A549 (cell line): Measurements from ENCODE around the gene ATM. TPM values are rescaled to one million over a fixed set of nuclear protein-coding genes. Genes with fewer than 3 reads are reported as not detected.

Source experiments
- ATAC-seq, 2 experiments: fragments of 200-7000 bp in 1 of 2; fragments of >200 bp in 1 of 2; cut with Nextera tagmentation in 1 of 2; cut with Tn5 transposase in 1 of 2; 3 replicates each; pipeline versions ENCODE4 v1.8.0 to v1.9.1; 2018 to 2020; ENCODE audit warnings: mild to moderate bottlenecking in 1 of 2, moderate library complexity in 1 of 2
- CTCF ChIA-PET: fragments of 300-600 bp; sonication (Branson Sonifier 250); formaldehyde crosslinking; extraction: SDS; loops from one replicate; lab custom pipeline; 2021; ENCODE audit warnings: antibody characterized with exemption, inconsistent platforms; lab: Yijun Ruan, JAX
- POLR2A ChIA-PET: fragments of 350-600 bp; formaldehyde crosslinking; extraction: SDS; loops from one replicate; lab custom pipeline; 2021; ENCODE audit warnings: antibody characterized with exemption, inconsistent platforms; lab: Yijun Ruan, JAX
- DNase-seq, 2 experiments: peaks; one replicate each; pipeline versions ENCODE4 v3.0.0 to v3.0.0-alpha.2; 2011 to 2016; ENCODE audit warnings: low read depth in 1 of 2, low spot score in 1 of 2
- FAIRE-seq: peaks from 2 replicates; lab custom pipeline; 2011; peaks lifted over from hg19 to GRCh38; lab: Jason Lieb, UNC
- H3K27ac ChIP-seq, 2 experiments: fragments of >200 bp; sonication (Bioruptor Twin); formaldehyde crosslinking; 3 replicates each; pipeline ENCODE4 v1.5.1; 2016 to 2017
- H3K4me1 ChIP-seq: fragments of >200 bp; sonication (Bioruptor Twin); formaldehyde crosslinking; 3 replicates; pipeline ENCODE4 v1.6.1; 2016
- H3K4me2 ChIP-seq: fragments of >200 bp; sonication (Bioruptor Twin); formaldehyde crosslinking; 3 replicates; pipeline ENCODE4 v1.6.1; 2016
- H3K4me3 ChIP-seq: fragments of >200 bp; sonication (Bioruptor Twin); formaldehyde crosslinking; 3 replicates; pipeline ENCODE4 v1.5.1; 2016
- H3K9me3 ChIP-seq: fragments of >200 bp; sonication (Bioruptor Twin); formaldehyde crosslinking; 3 replicates; pipeline ENCODE4 v1.6.1; 2016
- CBX8 ChIP-seq: fragments of 200-600 bp; sonication (generic); IDR thresholded peaks from 2 replicates; pipeline ENCODE4 v1.6.1; 2016
- CHD2 ChIP-seq: fragments of 150-350 bp; IDR thresholded peaks from 2 replicates; pipeline ENCODE4 v1.6.1; 2014; ENCODE audit warnings: low read length; ENCODE audit not compliant: partially characterized antibody
- CHD4 ChIP-seq: fragments of 200-600 bp; sonication (generic); IDR thresholded peaks from 2 replicates; pipeline ENCODE4 v1.6.1; 2016; ENCODE audit warnings: antibody characterized with exemption, mild to moderate bottlenecking, borderline replicate concordance
- EHF ChIP-seq: fragments of 250-450 bp; sonication (Bioruptor Pico); IDR thresholded peaks from 2 replicates; pipeline ENCODE4 v1.5.0; 2020; ENCODE audit warnings: mild to moderate bottlenecking
- EHMT2 ChIP-seq: fragments of 200-600 bp; sonication (generic); IDR thresholded peaks from 2 replicates; pipeline ENCODE4 v1.6.1; 2016; ENCODE audit warnings: antibody characterized with exemption, low read depth, mild to moderate bottlenecking, moderate library complexity
- EP300 ChIP-seq, 2 experiments: fragments of >200 bp; sonication (Bioruptor Twin); formaldehyde crosslinking; IDR thresholded peaks; 2 replicates in 1 of 2; 3 replicates in 1 of 2; pipeline ENCODE4 v1.6.1; 2016 to 2017
- ESRRA ChIP-seq: fragments of 150-350 bp; IDR thresholded peaks from 2 replicates; pipeline ENCODE4 v1.6.1; 2014; ENCODE audit warnings: mild to moderate bottlenecking, low read length, borderline replicate concordance
- FOSB ChIP-seq: fragments of 250-450 bp; sonication (Bioruptor Pico); IDR thresholded peaks from 2 replicates; pipeline ENCODE4 v1.5.0; 2020; ENCODE audit warnings: mild to moderate bottlenecking, moderate library complexity
- FOXS1 ChIP-seq: fragments of 250-450 bp; sonication (Bioruptor Pico); IDR thresholded peaks from 2 replicates; pipeline ENCODE4 v1.5.0; 2020; ENCODE audit warnings: mild to moderate bottlenecking, moderate library complexity
- HOXB13 ChIP-seq: fragments of 250-450 bp; sonication (Bioruptor Pico); IDR thresholded peaks from 2 replicates; pipeline ENCODE4 v1.5.0; 2020; ENCODE audit warnings: low read depth, mild to moderate bottlenecking, moderate library complexity
- KDM1A ChIP-seq: fragments of 200-600 bp; sonication (generic); IDR thresholded peaks from 2 replicates; pipeline ENCODE4 v1.6.1; 2016; ENCODE audit warnings: low read depth, mild to moderate bottlenecking
- MAFK ChIP-seq: fragments of 450-650 bp; IDR thresholded peaks from 2 replicates; pipeline ENCODE4 v1.6.1; 2014; ENCODE audit not compliant: partially characterized antibody
- MYC ChIP-seq: IDR thresholded peaks from 2 replicates; pipeline ENCODE4 v1.6.1; 2012; ENCODE audit warnings: mild to moderate bottlenecking, inconsistent platforms, low read length, improper control_type of control experiment, borderline replicate concordance
- NFE2L2 ChIP-seq: fragments of 150-350 bp; conservative IDR thresholded peaks from 2 replicates; pipeline ENCODE4 v1.6.1; 2014; ENCODE audit warnings: low read length
- NPAS2 ChIP-seq: fragments of 250-450 bp; sonication (Bioruptor Pico); IDR thresholded peaks from 2 replicates; pipeline ENCODE4 v1.8.0; 2022; ENCODE audit warnings: mild to moderate bottlenecking, moderate library complexity, borderline replicate concordance
- NR3C1 ChIP-seq: fragments of >200 bp; sonication (Bioruptor Twin); formaldehyde crosslinking; IDR thresholded peaks from 3 replicates; pipeline ENCODE4 v1.6.1; 2017
- PBX3 ChIP-seq: IDR thresholded peaks from 2 replicates; pipeline ENCODE4 v1.6.1; 2012
- PHF8 ChIP-seq: fragments of 200-600 bp; sonication (generic); IDR thresholded peaks from 2 replicates; pipeline ENCODE4 v1.6.1; 2016; ENCODE audit warnings: low read depth, mild to moderate bottlenecking, antibody characterized with exemption, moderate library complexity, borderline replicate concordance
- POLR2AphosphoS2 ChIP-seq: conservative IDR thresholded peaks from 2 replicates; pipeline ENCODE4 v1.6.1; 2012; ENCODE audit warnings: low read length, improper control_type of control experiment, inconsistent platforms
- RAD21 ChIP-seq, 2 experiments: fragments of >200 bp in 1 of 2; sonication (Bioruptor Twin) in 1 of 2; formaldehyde crosslinking in 1 of 2; IDR thresholded peaks in 1 of 2; conservative IDR thresholded peaks in 1 of 2; 2 replicates in 1 of 2; 3 replicates in 1 of 2; pipeline ENCODE4 v1.6.1; 2012 to 2018; ENCODE audit warnings: inconsistent platforms in 1 of 2
- RCOR1 ChIP-seq: fragments of 150-350 bp; IDR thresholded peaks from 2 replicates; pipeline ENCODE4 v1.6.1; 2014; ENCODE audit warnings: antibody characterized with exemption, low read length, low read depth
- ZC3H11A ChIP-seq: fragments of 450-650 bp; IDR thresholded peaks from 2 replicates; pipeline ENCODE4 v1.6.1; 2014; ENCODE audit warnings: antibody characterized with exemption, mild to moderate bottlenecking
- ZFP36 ChIP-seq: fragments of 450-650 bp; IDR thresholded peaks from 2 replicates; pipeline ENCODE4 v1.6.1; 2014; ENCODE audit warnings: borderline replicate concordance; ENCODE audit not compliant: partially characterized antibody
- ZNF302 ChIP-seq: fragments of 250-450 bp; sonication (Bioruptor Pico); IDR thresholded peaks from 2 replicates; pipeline ENCODE4 v1.9.0; 2021; ENCODE audit warnings: inconsistent platforms, mild to moderate bottlenecking, moderate library complexity
- ZSCAN20 ChIP-seq: fragments of 250-450 bp; sonication (Bioruptor Pico); IDR thresholded peaks from 2 replicates; pipeline ENCODE4 v1.8.0; 2022; ENCODE audit warnings: mild to moderate bottlenecking, moderate library complexity
- WGBS: methylation state at CpG from one replicate; pipeline ENCODE4 v1.1.6; 2017; ENCODE audit errors: missing lambda C conversion rate; 5-methylcytosine and 5-hydroxymethylcytosine counted together
- polyA plus RNA-seq, 4 experiments: library from polyadenylated mRNA; depleted of rRNA in 3 of 4; stranded (reverse); fragments of >200 nt; fragmentation: RNase III in 1 of 4; extraction: RNeasy Plus Mini Kit Qiagen cat#74134 plus additional on column Dnase treatment in 1 of 4; gene quantifications; 2 replicates in 3 of 4; 3 replicates in 1 of 4; pipeline ENCODE4 v1.2.3, GENCODE V29; 2011 to 2017
- TF ChIP-seq, protein P1 (sequence below): fragments of 250-450 bp; sonication (Bioruptor Pico); IDR thresholded peaks from 2 replicates; pipeline ENCODE4 v1.5.0; 2021; ENCODE audit warnings: mild to moderate bottlenecking, moderate library complexity, borderline replicate concordance
- TF ChIP-seq, protein P2 (sequence below): IDR thresholded peaks from 2 replicates; pipeline ENCODE4 v1.6.1; 2012; ENCODE audit warnings: low read depth, borderline replicate concordance
- TF ChIP-seq, protein P3 (sequence below): fragments of 250-450 bp; sonication (Bioruptor Pico); IDR thresholded peaks from 2 replicates; pipeline ENCODE4 v1.5.0; 2020; ENCODE audit warnings: low read depth, mild to moderate bottlenecking, moderate library complexity
- TF ChIP-seq, protein P4 (sequence below): fragments of >200 bp; sonication (Bioruptor Twin); formaldehyde crosslinking; IDR thresholded peaks from 2 replicates; pipeline ENCODE4 v1.6.1; 2016
- TF ChIP-seq, protein P5 (sequence below): fragments of 450-650 bp; IDR thresholded peaks from 2 replicates; pipeline ENCODE4 v1.6.1; 2014; ENCODE audit warnings: antibody characterized with exemption

Gene ATM
- polyA plus RNA-seq, 2 of the 4 experiments (the other 2 are of a cell fraction), result 15.6 to 40.4 TPM

GRCh38 chr11:108207683-108208060 is 15.2 kb upstream of the ATM start:
- no peaks in the 10 kb centered on the region for H3K9me3 ChIP-seq
- WGBS, result 87% methylated on average over 3 of the region's 6 CpGs
- no peak for ATAC-seq
- TF ChIP-seq, protein P1, sequence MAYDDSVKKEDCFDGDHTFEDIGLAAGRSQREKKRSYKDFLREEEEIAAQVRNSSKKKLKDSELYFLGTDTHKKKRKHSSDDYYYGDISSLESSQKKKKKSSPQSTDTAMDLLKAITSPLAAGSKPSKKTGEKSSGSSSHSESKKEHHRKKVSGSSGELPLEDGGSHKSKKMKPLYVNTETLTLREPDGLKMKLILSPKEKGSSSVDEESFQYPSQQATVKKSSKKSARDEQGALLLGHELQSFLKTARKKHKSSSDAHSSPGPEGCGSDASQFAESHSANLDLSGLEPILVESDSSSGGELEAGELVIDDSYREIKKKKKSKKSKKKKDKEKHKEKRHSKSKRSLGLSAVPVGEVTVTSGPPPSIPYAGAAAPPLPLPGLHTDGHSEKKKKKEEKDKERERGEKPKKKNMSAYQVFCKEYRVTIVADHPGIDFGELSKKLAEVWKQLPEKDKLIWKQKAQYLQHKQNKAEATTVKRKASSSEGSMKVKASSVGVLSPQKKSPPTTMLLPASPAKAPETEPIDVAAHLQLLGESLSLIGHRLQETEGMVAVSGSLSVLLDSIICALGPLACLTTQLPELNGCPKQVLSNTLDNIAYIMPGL, result no peak
- TF ChIP-seq PBX3, result no peak
- TF ChIP-seq, all 56 proteins: peak for 0
- FAIRE-seq (no peak), DNase-seq (no peak)
- H3K4me2 ChIP-seq, result no peak overlapping the region
- H3K4me3 ChIP-seq, result no peak overlapping the region
- no peaks in the 10 kb centered on the region for H3K4me1 ChIP-seq
- no peak overlapping the region for H3K27ac ChIP-seq
- CTCF ChIA-PET, result no interaction called here
- POLR2A ChIA-PET, result no interaction called here

DNA sequence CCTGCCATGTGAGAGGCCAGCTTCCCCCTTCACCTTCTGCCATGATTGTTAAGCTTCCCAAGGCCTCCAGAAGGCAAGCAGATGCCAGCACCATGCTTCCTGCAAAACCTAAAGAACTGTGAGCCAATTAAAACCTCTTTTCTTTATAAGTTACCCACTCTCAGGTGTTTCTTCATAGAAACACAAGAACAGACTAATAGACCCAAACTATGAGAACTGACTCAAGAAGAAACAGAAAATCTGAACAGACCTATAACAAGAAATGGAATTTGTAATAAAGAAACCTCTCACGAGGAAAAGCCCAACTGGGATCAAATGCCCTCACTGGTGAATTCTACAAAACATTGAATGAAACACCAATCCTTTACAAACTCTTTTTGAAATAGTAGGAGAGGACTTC is 12.4 kb upstream of the ATM start:
- Histone ChIP-seq H3K27ac (no peak overlapping the region), H3K4me2 (no peak overlapping the region), H3K4me1 (no peaks in the 10 kb centered on the region), H3K9me3 (no peaks in the 10 kb centered on the region), H3K4me3 (no peak overlapping the region)
- CTCF ChIA-PET, result interaction anchor here (0.7 kb wide), 1 partner anchor 1699 kb away, joined by 3 read pairs; no protein-coding TSS in a partner anchor
- WGBS, result 84% methylated on average over 1 of the region's 1 CpG
- no peak for DNase-seq
- POLR2A ChIA-PET, result no interaction called here
- TF ChIP-seq, protein P2, sequence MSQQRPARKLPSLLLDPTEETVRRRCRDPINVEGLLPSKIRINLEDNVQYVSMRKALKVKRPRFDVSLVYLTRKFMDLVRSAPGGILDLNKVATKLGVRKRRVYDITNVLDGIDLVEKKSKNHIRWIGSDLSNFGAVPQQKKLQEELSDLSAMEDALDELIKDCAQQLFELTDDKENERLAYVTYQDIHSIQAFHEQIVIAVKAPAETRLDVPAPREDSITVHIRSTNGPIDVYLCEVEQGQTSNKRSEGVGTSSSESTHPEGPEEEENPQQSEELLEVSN, result no peak
- TF ChIP-seq CHD4, result no peak
- TF ChIP-seq, protein P3, sequence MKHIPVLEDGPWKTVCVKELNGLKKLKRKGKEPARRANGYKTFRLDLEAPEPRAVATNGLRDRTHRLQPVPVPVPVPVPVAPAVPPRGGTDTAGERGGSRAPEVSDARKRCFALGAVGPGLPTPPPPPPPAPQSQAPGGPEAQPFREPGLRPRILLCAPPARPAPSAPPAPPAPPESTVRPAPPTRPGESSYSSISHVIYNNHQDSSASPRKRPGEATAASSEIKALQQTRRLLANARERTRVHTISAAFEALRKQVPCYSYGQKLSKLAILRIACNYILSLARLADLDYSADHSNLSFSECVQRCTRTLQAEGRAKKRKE (CRISPR knock-in tag), result no peak
- TF ChIP-seq NR3C1, result no peak
- TF ChIP-seq, protein P4, sequence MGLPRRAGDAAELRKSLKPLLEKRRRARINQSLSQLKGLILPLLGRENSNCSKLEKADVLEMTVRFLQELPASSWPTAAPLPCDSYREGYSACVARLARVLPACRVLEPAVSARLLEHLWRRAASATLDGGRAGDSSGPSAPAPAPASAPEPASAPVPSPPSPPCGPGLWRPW, result no peak
- TF ChIP-seq POLR2AphosphoS2, result no peak
- TF ChIP-seq PHF8, result no peak
- TF ChIP-seq ZSCAN20 (CRISPR knock-in tag), result no peak
- TF ChIP-seq NPAS2, result no peak
- no peak for TF ChIP-seq ZFP36
- no peak for TF ChIP-seq HOXB13
- no peak for TF ChIP-seq RCOR1
- TF ChIP-seq FOSB (CRISPR knock-in tag), result no peak
- no peak for TF ChIP-seq MAFK
- no peak for TF ChIP-seq CBX8
- no peak for TF ChIP-seq NFE2L2
- TF ChIP-seq, all 56 proteins: peak for 0
- no peak for ATAC-seq
- no peak for FAIRE-seq

- Histone ChIP-seq H3K4me3 (no peak overlapping the region), H3K4me2 (no peak overlapping the region), H3K4me1 (no peaks in the 10 kb centered on the region), H3K27ac (no peak overlapping the region), H3K9me3 (no peaks in the 10 kb centered on the region)
- TF ChIP-seq MYC (no peak), CHD2 (no peak), KDM1A (no peak), FOSB (CRISPR knock-in tag) (no peak), CBX8 (no peak), ESRRA (no peak), EHMT2 (no peak), EHF (CRISPR knock-in tag) (no peak), ZNF302 (CRISPR knock-in tag) (no peak), RAD21 (conservative IDR thresholded peaks at IDR 0.05 in 1 of 2, IDR thresholded peaks at IDR 0.05 in 1 of 2) (no peak), MAFK (no peak), EP300 (IDR thresholded peaks at IDR 0.05) (no peak), FOXS1 (CRISPR knock-in tag) (no peak), NR3C1 (no peak), ZC3H11A (no peak)
- TF ChIP-seq, protein P5, sequence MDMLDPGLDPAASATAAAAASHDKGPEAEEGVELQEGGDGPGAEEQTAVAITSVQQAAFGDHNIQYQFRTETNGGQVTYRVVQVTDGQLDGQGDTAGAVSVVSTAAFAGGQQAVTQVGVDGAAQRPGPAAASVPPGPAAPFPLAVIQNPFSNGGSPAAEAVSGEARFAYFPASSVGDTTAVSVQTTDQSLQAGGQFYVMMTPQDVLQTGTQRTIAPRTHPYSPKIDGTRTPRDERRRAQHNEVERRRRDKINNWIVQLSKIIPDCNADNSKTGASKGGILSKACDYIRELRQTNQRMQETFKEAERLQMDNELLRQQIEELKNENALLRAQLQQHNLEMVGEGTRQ, result no peak
- TF ChIP-seq, protein P3 (CRISPR knock-in tag), result no peak
- ChIA-PET CTCF (no interaction called here), POLR2A (no interaction called here)
- FAIRE-seq, result no peak
- WGBS, result 50% methylated on average over 2 of the region's 2 CpGs
- no peak for DNase-seq
- no peak for ATAC-seq
Measured at GRCh38 chr11:108213784-108214183, 9.1 kb upstream of the ATM start.
